K562 (cell line): Measurements from ENCODE around the gene PLK5. TPM values are rescaled to one million over a fixed set of nuclear protein-coding genes. Genes with fewer than 3 reads are reported as not detected.

ENCODE experiments used
- CBX1 ChIP-seq: sonication (generic); IDR thresholded peaks from 2 replicates; pipeline ENCODE4 v1.6.1; 2016; ENCODE audit warnings: antibody characterized with exemption, low read depth, mild to moderate bottlenecking
- CC2D1A ChIP-seq: fragments of 450-650 bp; IDR thresholded peaks from 2 replicates; pipeline ENCODE4 v1.6.1; 2017; ENCODE audit warnings: mild to moderate bottlenecking
- CREBBP ChIP-seq: IDR thresholded peaks from one replicate; pipeline ENCODE4 v1.6.1; 2012; ENCODE audit warnings: low read depth, mild to moderate bottlenecking, control low read depth, inconsistent platforms, low read length
- ERF ChIP-seq: fragments of 450-650 bp; formaldehyde crosslinking; IDR thresholded peaks from 2 replicates; pipeline ENCODE4 v1.4.0; 2020; ENCODE audit warnings: mild to moderate bottlenecking, mixed read lengths
- IFI16 ChIP-seq: fragments of 250-450 bp; sonication (Bioruptor Pico); IDR thresholded peaks from 2 replicates; pipeline ENCODE4 v2.1.2; 2022; ENCODE audit warnings: mild to moderate bottlenecking, inconsistent platforms
- KAT2B ChIP-seq: IDR thresholded peaks from one replicate; pipeline ENCODE4 v1.6.1; 2012; ENCODE audit warnings: low read depth, mild to moderate bottlenecking, control low read depth, inconsistent platforms, low read length, moderate library complexity
- MCM3 ChIP-seq: fragments of 450-650 bp; IDR thresholded peaks from 2 replicates; pipeline ENCODE4 v1.6.1; 2016
- MEIS2 ChIP-seq: fragments of 450-650 bp; IDR thresholded peaks from 2 replicates; pipeline ENCODE4 v1.6.1; 2014; ENCODE audit warnings: mild to moderate bottlenecking; ENCODE audit not compliant: partially characterized antibody
- NRF1 ChIP-seq, 2 experiments: fragments of 450-650 bp; IDR thresholded peaks in 1 of 2; conservative IDR thresholded peaks in 1 of 2; 2 replicates each; pipeline ENCODE4 v1.6.1; 2014; ENCODE audit warnings: mild to moderate bottlenecking in 2 of 2
- SOX6 ChIP-seq: fragments of 450-650 bp; IDR thresholded peaks from 2 replicates; pipeline ENCODE4 v1.6.1; 2014; ENCODE audit warnings: mild to moderate bottlenecking
- ZNF274 ChIP-seq: IDR thresholded peaks from 2 replicates; pipeline ENCODE4 v1.6.1; 2011; ENCODE audit warnings: low read depth, mild to moderate bottlenecking, low read length, moderate library complexity, borderline replicate concordance
- ZNF444 ChIP-seq: fragments of 250-450 bp; sonication (Bioruptor Pico); IDR thresholded peaks from 2 replicates; pipeline ENCODE4 v1.4.0; 2020; ENCODE audit warnings: mild to moderate bottlenecking, moderate library complexity
- polyA plus RNA-seq, 8 experiments: library from polyadenylated mRNA; depleted of rRNA in 4 of 8; stranded (reverse) in 5 of 8; unstranded in 3 of 8; fragments of >200 nt; fragmentation: Nextera tagmentation in 2 of 8; fragmentation: Illumina TruSeq in 1 of 8; extraction: Ambion mirVana in 2 of 8; extraction: Trizol in 1 of 8; gene quantifications; 2 replicates each; pipeline versions ENCODE4 v1.2.1 to v1.2.3, GENCODE V29; 2011 to 2014; ENCODE audit warnings: inconsistent platforms in 1 of 8, missing spikeins in 1 of 8
- total RNA-seq, 7 experiments: library from RNA; depleted of rRNA in 6 of 7; stranded (reverse); fragments of >200 nt in 6 of 7; fragmentation: Illumina TruSeq in 2 of 7; extraction: Trizol in 2 of 7; gene quantifications; 2 replicates each; pipeline versions ENCODE4 v1.2.1 to v1.2.3, GENCODE V29; 2011 to 2021; ENCODE audit warnings: low replicate concordance in 1 of 7
- TF ChIP-seq, protein P1 (sequence below): IDR thresholded peaks from 3 replicates; pipeline ENCODE4 v1.6.1; 2011; ENCODE audit warnings: borderline replicate concordance, mild to moderate bottlenecking; ENCODE audit not compliant: insufficient read length, insufficient read depth
- TF ChIP-seq, protein P2 (sequence below): fragments of 200-800 bp; sonication (Bioruptor generic); IDR thresholded peaks from 2 replicates; pipeline ENCODE4 v1.6.1; 2017; ENCODE audit warnings: missing genetic modification characterization, missing compliant biosample characterization
- TF ChIP-seq, protein P3 (sequence below): IDR thresholded peaks from 2 replicates; pipeline ENCODE4 v1.6.1; 2011; ENCODE audit not compliant: insufficient read length; ENCODE audit errors: extremely low read depth
- TF ChIP-seq, protein P4 (sequence below): fragments of 250-450 bp; sonication (Bioruptor Pico); IDR thresholded peaks from 2 replicates; pipeline ENCODE4 v1.8.0; 2021; ENCODE audit warnings: moderate library complexity, mild to moderate bottlenecking, inconsistent platforms
- TF ChIP-seq, protein P5 (sequence below), 2 experiments: IDR thresholded peaks; 2 replicates each; pipeline ENCODE4 v1.6.1; 2012; ENCODE audit warnings: improper control_type of control experiment in 2 of 2, low read depth in 2 of 2, low read length in 2 of 2, borderline replicate concordance in 1 of 2
- TF ChIP-seq, protein P6 (sequence below), 2 experiments: fragments of 450-650 bp in 1 of 2; IDR thresholded peaks; 2 replicates each; pipeline ENCODE4 v1.6.1; 2011 to 2017; ENCODE audit warnings: low read depth in 2 of 2, antibody characterized with exemption in 1 of 2, borderline replicate concordance in 1 of 2, low read length in 1 of 2, mild to moderate bottlenecking in 1 of 2, mixed read lengths in 1 of 2; ENCODE audit not compliant: control insufficient read depth in 1 of 2

Gene PLK5
- total and polyA plus RNA-seq, 9 of the 15 experiments (the other 6 are each of a cell fraction or from before 2014, with no cell fraction given): 0.04 to 0.23 (median 0.11) TPM; not detected in 5

DNA sequence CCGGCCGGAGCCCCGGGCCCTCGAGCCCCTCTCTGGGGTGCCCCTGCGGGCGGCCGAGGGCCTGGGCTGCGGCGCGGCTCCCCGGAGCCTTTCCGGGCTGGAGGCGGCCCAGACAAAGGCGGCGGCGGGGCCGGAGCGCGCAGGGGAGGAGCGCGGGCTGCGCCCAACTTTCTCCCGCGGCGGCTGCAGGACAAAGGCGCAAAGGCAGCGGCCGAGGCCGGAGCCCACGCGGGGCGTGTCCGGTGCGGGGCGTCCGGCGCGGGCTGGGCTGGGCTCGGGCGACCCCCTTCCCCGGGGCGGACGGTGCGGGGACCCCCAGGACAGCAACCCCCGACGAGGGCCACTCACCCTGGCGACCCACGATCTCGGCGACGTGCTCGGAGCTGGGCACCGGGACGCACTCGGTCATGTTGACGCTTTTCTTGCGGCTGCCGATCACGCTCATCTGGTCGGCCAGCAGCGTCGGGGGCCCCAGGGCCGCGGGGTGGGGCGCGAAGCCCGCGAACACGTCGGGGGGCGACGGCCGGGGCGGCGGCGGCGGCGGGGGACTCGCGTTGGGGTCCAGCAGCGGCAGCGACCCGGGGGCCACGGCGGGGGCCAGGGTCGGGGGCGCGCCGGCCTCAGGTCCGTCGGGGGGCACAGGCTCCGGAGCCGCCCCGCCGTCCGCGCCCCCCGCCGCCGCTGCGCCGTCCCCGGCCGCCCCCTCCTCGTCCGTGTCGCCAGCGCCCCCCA, 43.4 kb downstream of the PLK5 start (continued):
- TF ChIP-seq, protein P1, sequence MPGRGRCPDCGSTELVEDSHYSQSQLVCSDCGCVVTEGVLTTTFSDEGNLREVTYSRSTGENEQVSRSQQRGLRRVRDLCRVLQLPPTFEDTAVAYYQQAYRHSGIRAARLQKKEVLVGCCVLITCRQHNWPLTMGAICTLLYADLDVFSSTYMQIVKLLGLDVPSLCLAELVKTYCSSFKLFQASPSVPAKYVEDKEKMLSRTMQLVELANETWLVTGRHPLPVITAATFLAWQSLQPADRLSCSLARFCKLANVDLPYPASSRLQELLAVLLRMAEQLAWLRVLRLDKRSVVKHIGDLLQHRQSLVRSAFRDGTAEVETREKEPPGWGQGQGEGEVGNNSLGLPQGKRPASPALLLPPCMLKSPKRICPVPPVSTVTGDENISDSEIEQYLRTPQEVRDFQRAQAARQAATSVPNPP: no peak
- TF ChIP-seq SOX6: no peak
- TF ChIP-seq, protein P2, sequence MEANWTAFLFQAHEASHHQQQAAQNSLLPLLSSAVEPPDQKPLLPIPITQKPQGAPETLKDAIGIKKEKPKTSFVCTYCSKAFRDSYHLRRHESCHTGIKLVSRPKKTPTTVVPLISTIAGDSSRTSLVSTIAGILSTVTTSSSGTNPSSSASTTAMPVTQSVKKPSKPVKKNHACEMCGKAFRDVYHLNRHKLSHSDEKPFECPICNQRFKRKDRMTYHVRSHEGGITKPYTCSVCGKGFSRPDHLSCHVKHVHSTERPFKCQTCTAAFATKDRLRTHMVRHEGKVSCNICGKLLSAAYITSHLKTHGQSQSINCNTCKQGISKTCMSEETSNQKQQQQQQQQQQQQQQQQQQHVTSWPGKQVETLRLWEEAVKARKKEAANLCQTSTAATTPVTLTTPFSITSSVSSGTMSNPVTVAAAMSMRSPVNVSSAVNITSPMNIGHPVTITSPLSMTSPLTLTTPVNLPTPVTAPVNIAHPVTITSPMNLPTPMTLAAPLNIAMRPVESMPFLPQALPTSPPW (CRISPR knock-in tag): peak; percentile 46; the same call in 1 of the 2 replicates
- peak in 1 of 2 experiments; percentile 27; a peak in 2 of 4 replicates for TF ChIP-seq NRF1 (conservative IDR thresholded peaks at IDR 0.05 in 1 of 2, IDR thresholded peaks at IDR 0.05 in 1 of 2)
- no peak for TF ChIP-seq CBX1
- TF ChIP-seq, protein P3, sequence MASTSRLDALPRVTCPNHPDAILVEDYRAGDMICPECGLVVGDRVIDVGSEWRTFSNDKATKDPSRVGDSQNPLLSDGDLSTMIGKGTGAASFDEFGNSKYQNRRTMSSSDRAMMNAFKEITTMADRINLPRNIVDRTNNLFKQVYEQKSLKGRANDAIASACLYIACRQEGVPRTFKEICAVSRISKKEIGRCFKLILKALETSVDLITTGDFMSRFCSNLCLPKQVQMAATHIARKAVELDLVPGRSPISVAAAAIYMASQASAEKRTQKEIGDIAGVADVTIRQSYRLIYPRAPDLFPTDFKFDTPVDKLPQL: no peak
- no peak for TF ChIP-seq MCM3
- TF ChIP-seq CC2D1A: no peak
- no peak for TF ChIP-seq MEIS2
- TF ChIP-seq, protein P4, sequence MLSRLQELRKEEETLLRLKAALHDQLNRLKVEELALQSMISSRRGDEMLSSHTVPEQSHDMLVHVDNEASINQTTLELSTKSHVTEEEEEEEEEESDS (CRISPR knock-in tag): no peak
- no peak for TF ChIP-seq IFI16 (CRISPR knock-in tag)
- TF ChIP-seq ZNF274: no peak
- TF ChIP-seq KAT2B: no peak
- no peak for TF ChIP-seq ZNF444 (CRISPR knock-in tag)
- no peak for TF ChIP-seq CREBBP
- TF ChIP-seq, protein P5, sequence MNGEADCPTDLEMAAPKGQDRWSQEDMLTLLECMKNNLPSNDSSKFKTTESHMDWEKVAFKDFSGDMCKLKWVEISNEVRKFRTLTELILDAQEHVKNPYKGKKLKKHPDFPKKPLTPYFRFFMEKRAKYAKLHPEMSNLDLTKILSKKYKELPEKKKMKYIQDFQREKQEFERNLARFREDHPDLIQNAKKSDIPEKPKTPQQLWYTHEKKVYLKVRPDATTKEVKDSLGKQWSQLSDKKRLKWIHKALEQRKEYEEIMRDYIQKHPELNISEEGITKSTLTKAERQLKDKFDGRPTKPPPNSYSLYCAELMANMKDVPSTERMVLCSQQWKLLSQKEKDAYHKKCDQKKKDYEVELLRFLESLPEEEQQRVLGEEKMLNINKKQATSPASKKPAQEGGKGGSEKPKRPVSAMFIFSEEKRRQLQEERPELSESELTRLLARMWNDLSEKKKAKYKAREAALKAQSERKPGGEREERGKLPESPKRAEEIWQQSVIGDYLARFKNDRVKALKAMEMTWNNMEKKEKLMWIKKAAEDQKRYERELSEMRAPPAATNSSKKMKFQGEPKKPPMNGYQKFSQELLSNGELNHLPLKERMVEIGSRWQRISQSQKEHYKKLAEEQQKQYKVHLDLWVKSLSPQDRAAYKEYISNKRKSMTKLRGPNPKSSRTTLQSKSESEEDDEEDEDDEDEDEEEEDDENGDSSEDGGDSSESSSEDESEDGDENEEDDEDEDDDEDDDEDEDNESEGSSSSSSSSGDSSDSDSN (IDR thresholded peaks at IDR 0.05; ENCODE audit: borderline replicate concordance in 1 of 2, low read depth in 2 of 2, low read length in 2 of 2): peak; percentile 37 to 90; a peak in 2 of 4 replicates
- TF ChIP-seq ERF (CRISPR knock-in tag): no peak
- TF ChIP-seq, protein P6, sequence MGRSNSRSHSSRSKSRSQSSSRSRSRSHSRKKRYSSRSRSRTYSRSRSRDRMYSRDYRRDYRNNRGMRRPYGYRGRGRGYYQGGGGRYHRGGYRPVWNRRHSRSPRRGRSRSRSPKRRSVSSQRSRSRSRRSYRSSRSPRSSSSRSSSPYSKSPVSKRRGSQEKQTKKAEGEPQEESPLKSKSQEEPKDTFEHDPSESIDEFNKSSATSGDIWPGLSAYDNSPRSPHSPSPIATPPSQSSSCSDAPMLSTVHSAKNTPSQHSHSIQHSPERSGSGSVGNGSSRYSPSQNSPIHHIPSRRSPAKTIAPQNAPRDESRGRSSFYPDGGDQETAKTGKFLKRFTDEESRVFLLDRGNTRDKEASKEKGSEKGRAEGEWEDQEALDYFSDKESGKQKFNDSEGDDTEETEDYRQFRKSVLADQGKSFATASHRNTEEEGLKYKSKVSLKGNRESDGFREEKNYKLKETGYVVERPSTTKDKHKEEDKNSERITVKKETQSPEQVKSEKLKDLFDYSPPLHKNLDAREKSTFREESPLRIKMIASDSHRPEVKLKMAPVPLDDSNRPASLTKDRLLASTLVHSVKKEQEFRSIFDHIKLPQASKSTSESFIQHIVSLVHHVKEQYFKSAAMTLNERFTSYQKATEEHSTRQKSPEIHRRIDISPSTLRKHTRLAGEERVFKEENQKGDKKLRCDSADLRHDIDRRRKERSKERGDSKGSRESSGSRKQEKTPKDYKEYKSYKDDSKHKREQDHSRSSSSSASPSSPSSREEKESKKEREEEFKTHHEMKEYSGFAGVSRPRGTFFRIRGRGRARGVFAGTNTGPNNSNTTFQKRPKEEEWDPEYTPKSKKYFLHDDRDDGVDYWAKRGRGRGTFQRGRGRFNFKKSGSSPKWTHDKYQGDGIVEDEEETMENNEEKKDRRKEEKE (IDR thresholded peaks at IDR 0.05; ENCODE audit: borderline replicate concordance in 1 of 2, control insufficient read depth in 1 of 2, low read depth in 2 of 2, low read length in 1 of 2): no peak
